NCI-H2196 treated with DMSO at 0.1 percent for 48 hours (cell line): ENCODE data around the gene FLT4.

ENCODE experiments used
- DNase-seq: peaks from one replicate; lab custom pipeline; 2025; ENCODE audit not compliant: unreplicated experiment; lab: John Stamatoyannopoulos, UW

The FLT4 gene

GRCh38 chr5:180643191-180643851 lies 6.1 kb downstream of the FLT4 start:
- no peak for DNase-seq

- DNase-seq, result no peak
These were observed 6.6 kb downstream of the FLT4 start for GRCh38 chr5:180642779-180643178.

- DNase-seq, result no peak
These were observed 7.1 kb downstream of the FLT4 start for GRCh38 chr5:180642181-180642775.

GRCh38 chr5:180641566-180641900 lies 7.9 kb downstream of the FLT4 start:
- DNase-seq, result no peak

GRCh38 chr5:180640861-180641565 lies 8.4 kb downstream of the FLT4 start:
- DNase-seq, result no peak

GRCh38 chr5:180640611-180640860 lies 8.9 kb downstream of the FLT4 start:
- no peak for DNase-seq

- DNase-seq, result no peak
These were observed 9.4 kb downstream of the FLT4 start for GRCh38 chr5:180639741-180640610.

GRCh38 chr5:180639287-180639686 lies 10.1 kb downstream of the FLT4 start:
- no peak for DNase-seq

- no peak for DNase-seq
These were observed 11.3 kb downstream of the FLT4 start for GRCh38 chr5:180637962-180638680.

- no peak for DNase-seq
These were observed 12.9 kb downstream of the FLT4 start for GRCh38 chr5:180636403-180637075.

GRCh38 chr5:180636016-180636402 lies 13.4 kb downstream of the FLT4 start:
- DNase-seq, result no peak

GRCh38 chr5:180633283-180634177 lies 15.9 kb downstream of the FLT4 start:
- DNase-seq, result no peak

GRCh38 chr5:180632768-180633167 lies 16.6 kb downstream of the FLT4 start:
- DNase-seq, result no peak

- no peak for DNase-seq
These were observed 17.6 kb downstream of the FLT4 start for GRCh38 chr5:180631549-180632383.

GRCh38 chr5:180630426-180630825 lies 19.0 kb downstream of the FLT4 start:
- no peak for DNase-seq

GRCh38 chr5:180629831-180630382 lies 19.5 kb downstream of the FLT4 start:
- no peak for DNase-seq

GRCh38 chr5:180628827-180629750 lies 20.3 kb downstream of the FLT4 start:
- DNase-seq, result no peak
